ENCODE results near the gene ZNF438. TPM values are rescaled to one million over a fixed set of nuclear protein-coding genes. Genes with fewer than 3 reads are reported as not detected.

Gene ZNF438
- total and polyA plus RNA-seq, 10 of the 15 experiments (the other 5 are each of a cell fraction or from before 2014, with no cell fraction given), result 0.93 to 5.2 (median 1.9) TPM

GRCh38 chr10:30885423-30885822, 146.2 kb downstream of the ZNF438 start:
- FAIRE-seq, result no peak
- CTCF ChIA-PET, result no interaction called here
- SMC1A ChIA-PET (ENCODE audit: uncharacterized antibody, unreplicated experiment), result interaction anchor here (0.7 to 1.0 kb wide), 2 partner anchors 14 to 114 kb away, joined by 3 read pairs; no protein-coding TSS in a partner anchor
- no peaks in the 10 kb centered on the region for H3K79me2 ChIP-seq (ENCODE audit: control insufficient read depth, insufficient read depth, low read length)
- no peak overlapping the region for H3K9ac ChIP-seq (ENCODE audit: control insufficient read depth, insufficient read depth, low read length)
- in situ Hi-C loops (cut with MboI) (no loop called here), intact Hi-C loops (cut with micrococcal nuclease; ENCODE audit: unreplicated experiment) (no loop called here)
- no peak overlapping the region for H3K27ac ChIP-seq (ENCODE audit: control insufficient read depth, insufficient read depth)
- ATAC-seq, result no peak
- BruUV-seq (replicated peaks), result no TSS peak
- H2AFZ ChIP-seq (ENCODE audit: control insufficient read depth, low read depth, low read length), result no peak overlapping the region
- H3K4me2 ChIP-seq (ENCODE audit: control insufficient read depth, insufficient read depth), result no peak overlapping the region
- no peak for DNase-seq (ENCODE audit: low read depth, low spot score)
- no peaks in the 10 kb centered on the region for H4K20me1 ChIP-seq (ENCODE audit: control insufficient read depth, insufficient read depth)
- RAD21 ChIA-PET (ENCODE audit: unreplicated experiment), result no interaction called here
- no peak for TF ChIP-seq SRF (IDR thresholded peaks at IDR 0.05; ENCODE audit: low read depth in 2 of 2, low read length in 2 of 2)
- no peak for TF ChIP-seq CREB1 (IDR thresholded peaks at IDR 0.05; ENCODE audit: low read depth)
- no peak for TF ChIP-seq HDGF (IDR thresholded peaks at IDR 0.05)
- TF ChIP-seq SMC3 (IDR thresholded peaks at IDR 0.05; ENCODE audit: borderline replicate concordance, low read length), result no peak
- TF ChIP-seq FOXK2 (IDR thresholded peaks at IDR 0.05), result no peak
- no peak for TF ChIP-seq EED (IDR thresholded peaks at IDR 0.05; ENCODE audit: low read depth)
- TF ChIP-seq YY1 (IDR thresholded peaks at IDR 0.05; ENCODE audit: low read depth, low read length), result no peak
- TF ChIP-seq SMAD1 (IDR thresholded peaks at IDR 0.05; ENCODE audit: low read depth, partially characterized antibody), result no peak
- TF ChIP-seq MTA3 (IDR thresholded peaks at IDR 0.05; ENCODE audit: borderline replicate concordance, low read length), result no peak
- no peak for TF ChIP-seq TCF12 (IDR thresholded peaks at IDR 0.05; ENCODE audit: low read depth, low read length)
- TF ChIP-seq YBX1 (IDR thresholded peaks at IDR 0.05), result no peak
- TF ChIP-seq ZNF592 (IDR thresholded peaks at IDR 0.05), result no peak
- TF ChIP-seq IRF5 (IDR thresholded peaks at IDR 0.05; ENCODE audit: borderline replicate concordance), result no peak
- H3K4me1 ChIP-seq (ENCODE audit: control insufficient read depth, insufficient read depth, low read length), result no peaks in the 10 kb centered on the region
- POLR2A ChIA-PET, result no interaction called here
- no peaks in the 10 kb centered on the region for H3K36me3 ChIP-seq (ENCODE audit: control insufficient read depth in 2 of 2, insufficient read depth in 2 of 2, low read length in 1 of 2)
- no peaks in the 10 kb centered on the region for H3K27me3 ChIP-seq (replicated peaks in 1 of 2; ENCODE audit: control insufficient read depth in 2 of 2, insufficient read depth in 2 of 2, low read length in 1 of 2)
- no peaks in the 10 kb centered on the region for H3K9me3 ChIP-seq (replicated peaks; ENCODE audit: control insufficient read depth, insufficient read depth, low read length)
- no peak overlapping the region for H3K4me3 ChIP-seq
